GM19239 (cell line): ENCODE results near the gene RPS28.

Experiments
- DNase-seq: peaks from one replicate; pipeline ENCODE4 v3.0.0; 2011; ENCODE audit warnings: low spot score; ENCODE audit not compliant: insufficient read length
- FAIRE-seq: peaks from 2 replicates; lab custom pipeline; 2011; peaks lifted over from hg19 to GRCh38; lab: Jason Lieb, UNC

Gene RPS28

GRCh38 chr19:8367327-8368001, 46.2 kb downstream of the RPS28 start:
- DNase-seq (no peak), FAIRE-seq (no peak)

DNA sequence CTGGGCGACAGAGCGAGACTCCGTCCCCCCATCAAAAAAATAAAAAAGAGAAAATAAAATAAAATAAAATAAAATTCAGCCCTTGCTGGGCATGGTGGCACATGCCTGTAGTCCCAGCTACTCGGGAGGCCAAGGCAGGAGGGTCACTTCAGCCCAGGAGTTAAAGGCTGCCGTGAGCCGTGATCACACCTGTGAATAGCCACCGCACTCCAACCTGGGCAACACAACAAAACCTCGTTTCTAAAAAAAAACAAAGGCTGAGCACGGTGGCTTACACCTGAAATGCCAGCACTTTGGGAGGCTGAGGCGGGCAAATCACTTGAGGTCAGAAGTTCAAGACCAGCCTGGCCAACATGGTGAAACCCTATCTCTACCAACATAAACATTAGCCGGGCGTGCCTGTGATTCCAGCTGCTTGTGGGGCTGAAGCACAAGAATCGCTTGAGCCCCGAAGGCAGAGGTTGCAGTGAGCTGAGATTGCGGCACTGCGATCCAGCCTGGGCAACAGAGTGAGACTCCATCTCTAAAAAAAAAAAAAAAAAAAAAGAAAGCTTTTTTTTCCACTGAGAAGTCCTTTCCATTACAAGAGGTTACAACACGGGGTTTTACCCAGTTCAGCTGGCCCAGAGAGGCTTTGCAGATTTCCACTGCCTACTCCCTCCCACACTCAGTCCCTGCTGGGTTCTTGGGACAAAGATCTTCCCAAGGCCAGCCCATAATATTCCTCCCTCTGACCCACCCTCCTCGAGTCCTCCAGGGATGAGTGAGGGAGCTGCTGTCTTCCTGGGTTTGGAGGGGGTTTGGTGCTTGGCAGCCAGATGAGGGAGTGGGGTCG, 49.1 kb downstream of the RPS28 start:
- FAIRE-seq: no peak

DNA sequence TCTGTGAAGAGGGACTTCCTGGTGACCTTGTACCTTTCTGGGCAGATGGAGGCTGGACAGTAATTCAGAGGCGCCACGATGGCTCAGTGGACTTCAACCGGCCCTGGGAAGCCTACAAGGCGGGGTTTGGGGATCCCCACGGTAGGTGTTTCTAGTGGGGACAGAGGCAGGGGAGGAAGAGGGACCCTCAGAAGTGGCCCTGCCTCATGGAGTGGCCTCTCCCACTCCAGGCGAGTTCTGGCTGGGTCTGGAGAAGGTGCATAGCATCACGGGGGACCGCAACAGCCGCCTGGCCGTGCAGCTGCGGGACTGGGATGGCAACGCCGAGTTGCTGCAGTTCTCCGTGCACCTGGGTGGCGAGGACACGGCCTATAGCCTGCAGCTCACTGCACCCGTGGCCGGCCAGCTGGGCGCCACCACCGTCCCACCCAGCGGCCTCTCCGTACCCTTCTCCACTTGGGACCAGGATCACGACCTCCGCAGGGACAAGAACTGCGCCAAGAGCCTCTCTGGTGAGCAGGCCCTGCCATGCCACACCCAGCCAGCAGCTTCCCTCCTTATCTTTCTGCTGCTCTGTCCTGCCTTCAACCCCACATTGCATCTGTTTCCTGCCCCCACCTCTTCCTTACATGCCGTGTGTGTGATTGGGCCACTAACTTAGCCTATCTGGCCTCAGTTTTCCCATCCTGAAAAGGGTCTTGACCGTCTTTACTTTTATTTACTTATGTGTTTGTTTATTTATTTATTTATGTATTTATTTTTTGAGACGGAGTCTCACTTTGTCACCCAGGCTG, 49.9 kb downstream of the RPS28 start:
- FAIRE-seq (no peak), DNase-seq (no peak)

More for the DNA sequence above, 49.1 kb downstream of the RPS28 start:
- DNase-seq: no peak
